DOHH2 (cell line): Measurements from ENCODE around the gene BNIP5.

Source experiments
- EZH2phosphoT487 ChIP-seq: fragments of 200-600 bp; sonication (generic); IDR thresholded peaks from 2 replicates; pipeline ENCODE4 v1.6.1; 2017; ENCODE audit warnings: borderline replicate concordance, mild to moderate bottlenecking, antibody characterized with exemption, low read length, moderate library complexity, mixed read lengths
- TF ChIP-seq, protein P1 (sequence below): fragments of 200-600 bp; sonication (generic); IDR thresholded peaks from one replicate; pipeline ENCODE4 v1.5.1; 2014; ENCODE audit warnings: antibody characterized with exemption, mild to moderate bottlenecking, low read depth, low read length; ENCODE audit not compliant: poor library complexity, severe bottlenecking

DNA sequence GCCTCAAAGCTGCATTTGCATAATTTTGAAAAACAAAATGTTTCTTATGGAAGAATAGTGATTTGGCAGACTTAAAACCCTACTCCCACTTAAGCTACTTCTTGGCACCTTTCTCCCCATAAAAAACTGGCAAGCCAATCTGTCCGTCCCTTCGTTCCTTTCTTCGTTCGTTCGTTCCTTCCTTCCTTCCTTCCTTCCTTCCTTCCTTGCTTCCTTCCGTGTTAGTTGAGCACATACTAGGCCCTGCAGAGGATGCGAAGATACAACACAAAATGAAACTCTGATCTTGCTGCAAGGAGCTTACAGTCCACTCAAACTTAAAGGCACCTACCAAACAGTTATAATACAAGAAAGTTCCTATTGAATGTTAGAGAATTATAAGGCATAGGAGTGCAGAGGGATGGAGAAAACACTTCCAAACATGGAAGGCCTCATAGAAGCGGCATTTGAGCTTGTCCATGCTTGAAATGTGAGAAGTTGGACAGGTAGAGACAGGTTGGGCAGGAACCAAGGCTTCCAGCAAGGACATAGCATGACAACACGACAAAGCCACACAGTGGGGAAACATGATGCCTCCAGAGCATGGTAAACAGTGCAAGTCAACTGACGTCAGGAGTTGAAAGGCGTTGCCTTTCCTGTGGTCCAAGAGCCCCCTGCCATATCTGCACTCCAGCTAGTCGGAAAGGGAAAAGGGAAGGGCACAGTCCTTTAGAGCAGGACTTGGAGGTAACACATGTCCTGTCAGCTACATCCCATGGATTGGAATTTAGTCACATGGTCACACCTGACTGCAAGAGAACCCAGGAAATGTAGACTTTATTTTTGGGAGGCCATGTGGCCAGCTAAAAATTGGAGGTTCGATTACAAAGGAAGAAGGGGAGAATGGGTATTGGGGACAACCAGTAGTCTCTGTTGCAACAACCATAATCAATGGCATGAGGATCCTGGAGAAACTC lies 59.8 kb downstream of the BNIP5 start:
- TF ChIP-seq, protein P1, sequence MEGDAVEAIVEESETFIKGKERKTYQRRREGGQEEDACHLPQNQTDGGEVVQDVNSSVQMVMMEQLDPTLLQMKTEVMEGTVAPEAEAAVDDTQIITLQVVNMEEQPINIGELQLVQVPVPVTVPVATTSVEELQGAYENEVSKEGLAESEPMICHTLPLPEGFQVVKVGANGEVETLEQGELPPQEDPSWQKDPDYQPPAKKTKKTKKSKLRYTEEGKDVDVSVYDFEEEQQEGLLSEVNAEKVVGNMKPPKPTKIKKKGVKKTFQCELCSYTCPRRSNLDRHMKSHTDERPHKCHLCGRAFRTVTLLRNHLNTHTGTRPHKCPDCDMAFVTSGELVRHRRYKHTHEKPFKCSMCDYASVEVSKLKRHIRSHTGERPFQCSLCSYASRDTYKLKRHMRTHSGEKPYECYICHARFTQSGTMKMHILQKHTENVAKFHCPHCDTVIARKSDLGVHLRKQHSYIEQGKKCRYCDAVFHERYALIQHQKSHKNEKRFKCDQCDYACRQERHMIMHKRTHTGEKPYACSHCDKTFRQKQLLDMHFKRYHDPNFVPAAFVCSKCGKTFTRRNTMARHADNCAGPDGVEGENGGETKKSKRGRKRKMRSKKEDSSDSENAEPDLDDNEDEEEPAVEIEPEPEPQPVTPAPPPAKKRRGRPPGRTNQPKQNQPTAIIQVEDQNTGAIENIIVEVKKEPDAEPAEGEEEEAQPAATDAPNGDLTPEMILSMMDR: no peak
- no peak for TF ChIP-seq EZH2phosphoT487
